Mucosa of descending colon (tissue), 3 donors: ENCODE measurements around the gene HBG1. TPM values are rescaled to one million over a fixed set of nuclear protein-coding genes. Genes with fewer than 3 reads are reported as not detected.

Source experiments
- ATAC-seq: fragments of 200-7000 bp; cut with Tn5 transposase; one replicate; pipeline ENCODE4 v1.9.1; 2020; ENCODE audit warnings: mild to moderate bottlenecking, moderate library complexity
- DNase-seq, 3 donors: peaks; one replicate each; pipeline ENCODE4 v3.0.0-alpha.2; 2020
- H3K36me3 ChIP-seq: fragments of 200-600 bp; one replicate; pipeline ENCODE4 v1.8.0; 2021; ENCODE audit warnings: low read depth, mild to moderate bottlenecking
- H3K4me1 ChIP-seq: fragments of 200-600 bp; one replicate; pipeline ENCODE4 v1.8.0; 2021; ENCODE audit warnings: low read depth, mild to moderate bottlenecking
- H3K4me3 ChIP-seq: fragments of 200-600 bp; one replicate; pipeline ENCODE4 v1.8.0; 2021; ENCODE audit warnings: mild to moderate bottlenecking
- H3K9me3 ChIP-seq: fragments of 200-600 bp; one replicate; pipeline ENCODE4 v1.8.0; 2021; ENCODE audit warnings: mild to moderate bottlenecking
- intact Hi-C, 2 donors: fragments of 100-400 bp; cut with DNase I in 1 of 2; cut with micrococcal nuclease in 1 of 2; formaldehyde crosslinking; loops; one replicate each; pipeline versions ENCODE4 v1.11.0 to v1.11.1; 2022; cut with DNase I, micrococcal nuclease
- total RNA-seq, 3 donors: library from RNA; stranded (reverse); fragmentation: NEBNext Ultra II Directional in 2 of 3; extraction: Animal tissue kit (Norgen Biotek cat#: 25700) in 2 of 3; gene quantifications; one replicate each; pipeline versions ENCODE4 v1.2.1 to v1.2.4, GENCODE V29; 2021 to 2023
- TF ChIP-seq, protein P1 (sequence below): fragments of 200-600 bp; IDR thresholded peaks from one replicate; pipeline ENCODE4 v1.8.0; 2022; ENCODE audit warnings: antibody characterized with exemption, mild to moderate bottlenecking
- donor health status: DM: no; HTN: no; CAD: no; lungs with moderate emphysema.
- donor health status: DM: no; HTN: no; CAD: no.
- donor health status: DM: no; HTN: yes; CAD: no.

The HBG1 gene
- total RNA-seq, 3 donors from 2014 or later: not detected

DNA sequence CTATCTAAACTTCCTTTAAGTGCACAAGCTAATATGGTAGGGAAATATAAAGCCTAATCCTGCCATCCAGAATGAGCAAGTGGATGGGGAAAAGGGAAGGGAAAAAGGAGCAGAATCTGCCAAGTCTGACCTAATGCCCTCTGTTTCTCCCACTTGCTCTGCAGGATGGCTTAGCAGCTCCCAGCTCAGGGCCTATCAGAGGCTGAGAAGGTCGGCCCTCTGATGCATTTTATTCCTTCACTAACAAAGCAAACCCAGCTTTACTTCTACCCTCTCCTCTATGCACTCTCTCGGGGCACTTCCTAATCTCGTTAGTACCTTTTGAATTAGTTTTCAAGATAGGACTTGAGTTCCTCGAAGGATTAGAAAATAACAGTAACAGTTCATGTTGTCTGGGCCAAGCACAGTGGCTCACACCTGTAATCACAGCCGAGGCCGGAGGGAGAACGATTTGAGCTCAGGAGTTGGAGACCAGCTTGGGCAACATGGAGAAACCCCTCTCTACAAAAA, 39.2 kb downstream of the HBG1 start:
- TF ChIP-seq, protein P1, sequence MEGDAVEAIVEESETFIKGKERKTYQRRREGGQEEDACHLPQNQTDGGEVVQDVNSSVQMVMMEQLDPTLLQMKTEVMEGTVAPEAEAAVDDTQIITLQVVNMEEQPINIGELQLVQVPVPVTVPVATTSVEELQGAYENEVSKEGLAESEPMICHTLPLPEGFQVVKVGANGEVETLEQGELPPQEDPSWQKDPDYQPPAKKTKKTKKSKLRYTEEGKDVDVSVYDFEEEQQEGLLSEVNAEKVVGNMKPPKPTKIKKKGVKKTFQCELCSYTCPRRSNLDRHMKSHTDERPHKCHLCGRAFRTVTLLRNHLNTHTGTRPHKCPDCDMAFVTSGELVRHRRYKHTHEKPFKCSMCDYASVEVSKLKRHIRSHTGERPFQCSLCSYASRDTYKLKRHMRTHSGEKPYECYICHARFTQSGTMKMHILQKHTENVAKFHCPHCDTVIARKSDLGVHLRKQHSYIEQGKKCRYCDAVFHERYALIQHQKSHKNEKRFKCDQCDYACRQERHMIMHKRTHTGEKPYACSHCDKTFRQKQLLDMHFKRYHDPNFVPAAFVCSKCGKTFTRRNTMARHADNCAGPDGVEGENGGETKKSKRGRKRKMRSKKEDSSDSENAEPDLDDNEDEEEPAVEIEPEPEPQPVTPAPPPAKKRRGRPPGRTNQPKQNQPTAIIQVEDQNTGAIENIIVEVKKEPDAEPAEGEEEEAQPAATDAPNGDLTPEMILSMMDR: no peak
- DNase-seq: no peak
- intact Hi-C loops: no loop called here
- Histone ChIP-seq H3K4me1 (no peaks in the 10 kb centered on the region), H3K36me3 (no peaks in the 10 kb centered on the region), H3K4me3 (no peak overlapping the region), H3K9me3 (no peaks in the 10 kb centered on the region)
- ATAC-seq: no peak

DNA sequence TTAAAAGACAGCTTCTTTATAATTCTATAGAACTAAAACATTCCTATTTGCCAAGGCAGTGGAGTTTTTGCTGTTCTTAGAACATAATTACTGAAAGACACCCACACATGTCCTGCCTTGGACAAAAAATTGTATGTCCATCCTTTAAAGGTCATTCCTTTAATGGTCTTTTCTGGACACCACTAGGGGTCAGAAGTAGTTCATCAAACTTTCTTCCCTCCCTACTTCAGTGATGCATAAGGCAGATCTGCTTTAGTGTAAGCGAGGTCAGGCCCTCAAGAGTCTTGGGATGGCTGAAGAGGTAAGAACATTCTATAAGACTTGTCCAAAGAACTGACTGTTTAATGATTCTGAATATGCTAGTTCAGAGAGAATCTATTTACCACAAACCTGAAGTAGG, 44.9 kb downstream of the HBG1 start:
- ATAC-seq (no peak), DNase-seq (no peak)
- no peaks in the 10 kb centered on the region for H3K36me3 ChIP-seq
- H3K4me3 ChIP-seq: no peak overlapping the region
- H3K9me3 ChIP-seq: no peaks in the 10 kb centered on the region
- TF ChIP-seq, protein P1: no peak
- intact Hi-C loops: no loop called here
- no peaks in the 10 kb centered on the region for H3K4me1 ChIP-seq

DNA sequence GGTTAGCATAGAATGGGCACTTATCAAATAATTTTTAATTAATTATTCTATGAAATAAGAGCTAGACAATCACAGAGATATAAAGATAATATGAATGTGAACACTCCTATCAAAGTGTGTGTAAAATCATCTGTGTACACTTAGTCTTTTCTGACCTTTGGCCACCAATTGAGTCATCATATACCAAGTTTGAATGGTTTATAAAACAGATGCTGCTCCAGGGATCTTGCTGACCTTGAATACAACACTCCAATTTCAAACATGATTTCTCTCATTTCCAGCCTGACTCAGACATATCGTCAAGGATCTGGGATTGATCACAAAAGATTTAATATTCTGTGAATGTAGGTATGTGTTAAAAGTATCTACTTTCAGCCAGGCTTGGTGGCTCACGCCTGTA, 46.3 kb downstream of the HBG1 start:
- DNase-seq (no peak), ATAC-seq (no peak)
- H3K4me3 ChIP-seq: no peak overlapping the region
- intact Hi-C loops: no loop called here
- H3K9me3 ChIP-seq: no peaks in the 10 kb centered on the region
- no peaks in the 10 kb centered on the region for H3K36me3 ChIP-seq
- no peaks in the 10 kb centered on the region for H3K4me1 ChIP-seq
- TF ChIP-seq, protein P1: no peak

DNA sequence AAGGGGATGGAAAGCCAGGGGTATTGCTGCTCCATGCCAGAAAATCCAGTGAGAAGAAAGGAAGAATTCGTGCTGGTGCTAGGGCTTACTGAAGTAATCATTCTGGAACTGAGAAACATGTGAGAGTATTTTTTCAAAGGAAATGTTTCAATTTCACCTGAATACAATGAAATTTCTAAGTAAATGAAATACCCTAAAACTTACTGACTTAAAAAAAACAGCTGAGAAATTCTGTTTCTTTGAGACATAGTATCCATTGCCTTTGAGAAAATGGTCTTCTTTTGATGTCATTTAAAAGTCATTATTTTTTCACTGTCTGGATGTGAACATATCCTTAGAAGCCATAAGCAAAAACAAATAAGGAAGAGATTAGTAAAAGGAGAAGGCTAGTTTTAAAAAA, 49.1 kb downstream of the HBG1 start, which contains the start of gene OR51V1:
Gene OR51V1, minus strand, starts transcription at position 101 of the 400 bp plus-strand sequence. Its CDS starts 0 bp downstream, at position 101.
- no peaks in the 10 kb centered on the region for H3K4me1 ChIP-seq
- intact Hi-C loops: no loop called here
- H3K9me3 ChIP-seq: no peaks in the 10 kb centered on the region
- no peak for DNase-seq
- no peak within 1 kb of the TSS for H3K4me3 ChIP-seq
- no peak for ATAC-seq
- TF ChIP-seq, protein P1: no peak
- H3K36me3 ChIP-seq: no peaks in the 10 kb centered on the region

DNA sequence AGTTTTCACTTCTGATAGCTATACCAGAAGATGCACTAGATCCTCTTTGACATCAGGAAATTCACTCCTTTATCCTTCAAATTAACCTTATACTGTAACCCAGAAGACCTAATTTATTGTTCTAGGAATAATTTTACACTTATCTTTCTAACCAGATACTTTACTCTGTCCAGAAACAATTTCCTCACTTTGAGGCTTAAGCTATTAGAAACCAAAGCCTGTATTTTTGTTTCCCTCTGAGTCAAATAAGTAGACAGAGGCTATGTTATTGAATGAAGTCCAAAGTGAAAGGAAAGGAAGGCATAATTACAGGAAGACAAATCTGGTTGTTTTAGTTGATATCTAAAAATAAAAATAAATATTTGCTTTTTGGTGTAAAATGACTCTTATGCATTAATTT, 51.4 kb downstream of the HBG1 start:
- ATAC-seq (no peak), DNase-seq (no peak)
- Histone ChIP-seq H3K9me3 (no peaks in the 10 kb centered on the region), H3K4me1 (no peaks in the 10 kb centered on the region), H3K4me3 (no peak overlapping the region), H3K36me3 (no peaks in the 10 kb centered on the region)
- TF ChIP-seq, protein P1: no peak
- intact Hi-C loops: no loop called here

Other genes starting within 250 kb of the HBG1 start
- not detected for gene OR52J3, start 203.3 kb downstream of the HBG1 start, total RNA-seq
- gene OR52E2, start 190.2 kb downstream of the HBG1 start, total RNA-seq: not detected
- gene OR52E1, start 180.3 kb downstream of the HBG1 start, total RNA-seq: not detected
- gene OR52A5, start 111.5 kb downstream of the HBG1 start, total RNA-seq: not detected
- gene OR52A1, start 95.1 kb downstream of the HBG1 start, total RNA-seq: not detected
- not detected for gene OR51V1, start 49.2 kb downstream of the HBG1 start, total RNA-seq
- 10 to 100 TPM in 1 of 3 donors, 1 to 10 TPM in 2; 2.5 to 11.1 (median 3.3) TPM for gene HBB, start 22.8 kb downstream of the HBG1 start, total RNA-seq
- gene HBD, start 15.4 kb downstream of the HBG1 start, total RNA-seq: not detected
- not detected for gene HBG2, start 4.9 kb upstream of the HBG1 start, total RNA-seq
- not detected for gene HBE1, start 20.1 kb upstream of the HBG1 start, total RNA-seq
- gene OR51B4, start 52.1 kb upstream of the HBG1 start, total RNA-seq: not detected
- not detected for gene OR51B2, start 74.4 kb upstream of the HBG1 start, total RNA-seq
- not detected for gene OR51B5, start 93.7 kb upstream of the HBG1 start, total RNA-seq
- not detected for gene OR51B6, start 101.7 kb upstream of the HBG1 start, total RNA-seq
- not detected for gene OR51M1, start 134.0 kb upstream of the HBG1 start, total RNA-seq
- gene OR51Q1, start 172.3 kb upstream of the HBG1 start, total RNA-seq: not detected
- gene OR51I1, start 191.7 kb upstream of the HBG1 start, total RNA-seq: not detected
- gene OR51I2, start 199.5 kb upstream of the HBG1 start, total RNA-seq: not detected
- not detected for gene OR52D1, start 238.8 kb upstream of the HBG1 start, total RNA-seq